AG04449 (cell line): ENCODE results near the gene DLG1.
"Not testable (repeated sequence)": the region's sequence is repeated elsewhere in the genome, so short reads cannot be mapped to it uniquely, and the experiment has no call there.

Experiments
- CTCF ChIA-PET: fragments of 350-600 bp; formaldehyde crosslinking; extraction: SDS; loops from one replicate; lab custom pipeline; 2021; ENCODE audit warnings: antibody characterized with exemption; lab: Yijun Ruan, JAX
- POLR2A ChIA-PET: fragments of 400-600, 350-600 bp; formaldehyde crosslinking; extraction: SDS; loops from one replicate; lab custom pipeline; 2020; ENCODE audit warnings: antibody characterized with exemption, inconsistent platforms; lab: Yijun Ruan, JAX
- DNase-seq: peaks from one replicate; pipeline ENCODE4 v3.0.0-alpha.2; 2010; ENCODE audit warnings: low read depth, low spot score
- H3K4me3 ChIP-seq: 2 replicates; pipeline ENCODE4 v1.5.1; 2011; ENCODE audit warnings: low read depth, mild to moderate bottlenecking, control low read depth, low read length
- CTCF ChIP-seq: IDR thresholded peaks from one replicate; pipeline ENCODE4 v1.5.1; 2011; ENCODE audit warnings: mild to moderate bottlenecking, moderate library complexity, low read length, control low read depth, inconsistent platforms; ENCODE audit not compliant: insufficient read depth; ENCODE audit errors: missing control alignments

Gene DLG1

GRCh38 chr3:197197334-197197733, 101.1 kb downstream of the DLG1 start:
- no peak for TF ChIP-seq CTCF
- CTCF ChIA-PET: interaction anchor here (1.3 kb wide), 1 partner anchor 10 kb away, joined by 4 read pairs; no protein-coding TSS in a partner anchor

GRCh38 chr3:197196192-197196591, 102.2 kb downstream of the DLG1 start:
- ChIA-PET POLR2A (no interaction called here), CTCF (no interaction called here)
- DNase-seq: no peak
- TF ChIP-seq CTCF: no peak
- H3K4me3 ChIP-seq: no peak overlapping the region

More at GRCh38 chr3:197197334-197197733, 101.1 kb downstream of the DLG1 start:
- no peak overlapping the region for H3K4me3 ChIP-seq
- DNase-seq: no peak
- POLR2A ChIA-PET: no interaction called here

GRCh38 chr3:197195326-197195725, 103.1 kb downstream of the DLG1 start:
- ChIA-PET POLR2A (no interaction called here), CTCF (interaction anchor here (0.7 kb wide), 1 partner anchor 9 kb away, joined by 3 read pairs; no protein-coding TSS in a partner anchor)
- TF ChIP-seq CTCF: no peak
- DNase-seq: no peak
- no peak overlapping the region for H3K4me3 ChIP-seq

- POLR2A ChIA-PET, H3K4me3 ChIP-seq, DNase-seq, CTCF ChIA-PET: not testable (repeated sequence)
These were observed 104.7 kb downstream of the DLG1 start for GRCh38 chr3:197193759-197194158.

GRCh38 chr3:197191897-197192296, 106.5 kb downstream of the DLG1 start:
- ChIA-PET CTCF (no interaction called here), POLR2A (no interaction called here)
- no peak for TF ChIP-seq CTCF
- H3K4me3 ChIP-seq: no peak overlapping the region
- DNase-seq: no peak

GRCh38 chr3:197189623-197190022, 108.8 kb downstream of the DLG1 start:
- ChIA-PET CTCF (interaction anchor here (0.8 to 3.6 kb wide), 8 partner anchors 8 to 211 kb away, joined by 3 to 16 read pairs (median 4); partner anchors contain the start of gene MELTF), POLR2A (interaction anchor here (0.9 kb wide), 1 partner anchor 16 kb away, joined by 3 read pairs; no protein-coding TSS in a partner anchor)
- no peak overlapping the region for H3K4me3 ChIP-seq
- no peak for TF ChIP-seq CTCF
- DNase-seq: no peak

GRCh38 chr3:197188963-197189362, 109.4 kb downstream of the DLG1 start:
- no peak for DNase-seq
- ChIA-PET POLR2A (no interaction called here), CTCF (interaction anchor here (0.9 to 3.6 kb wide), 6 partner anchors 9 to 210 kb away, joined by 3 to 16 read pairs (median 6); no protein-coding TSS in a partner anchor)
- TF ChIP-seq CTCF: no peak
- no peak overlapping the region for H3K4me3 ChIP-seq
